K562 (cell line): ENCODE measurements around the gene EXOC3L2. TPM values are rescaled to one million over a fixed set of nuclear protein-coding genes. Genes with fewer than 3 reads are reported as not detected.

Experiments
- ARID1B ChIP-seq: fragments of 450-650 bp; IDR thresholded peaks from 2 replicates; pipeline ENCODE4 v1.6.1; 2016; ENCODE audit warnings: antibody characterized with exemption, mild to moderate bottlenecking, inconsistent platforms
- ASH1L ChIP-seq: fragments of 450-650 bp; IDR thresholded peaks from 2 replicates; pipeline ENCODE4 v1.6.1; 2018; ENCODE audit warnings: borderline replicate concordance, mild to moderate bottlenecking, low read depth; ENCODE audit not compliant: partially characterized antibody
- DEAF1 ChIP-seq: fragments of 450-650 bp; formaldehyde crosslinking; IDR thresholded peaks from 2 replicates; pipeline ENCODE4 v1.4.0; 2020; ENCODE audit warnings: mild to moderate bottlenecking, moderate library complexity
- GTF2E2 ChIP-seq: fragments of 200-800 bp; sonication (Bioruptor generic); IDR thresholded peaks from 2 replicates; pipeline ENCODE4 v1.6.1; 2016; ENCODE audit warnings: missing genetic modification characterization, missing compliant biosample characterization
- HDAC2 ChIP-seq: fragments of 450-650 bp; IDR thresholded peaks from 2 replicates; pipeline ENCODE4 v1.6.1; 2016; ENCODE audit warnings: mild to moderate bottlenecking
- KDM4B ChIP-seq, 2 experiments: fragments of 450-650 bp in 1 of 2; sonication (generic) in 1 of 2; IDR thresholded peaks; 2 replicates each; pipeline ENCODE4 v1.6.1; 2016 to 2017; ENCODE audit warnings: borderline replicate concordance in 2 of 2, antibody characterized with exemption in 1 of 2, low read depth in 1 of 2, mild to moderate bottlenecking in 1 of 2
- NKRF ChIP-seq: fragments of 450-650 bp; IDR thresholded peaks from 2 replicates; pipeline ENCODE4 v1.6.1; 2016; ENCODE audit warnings: borderline replicate concordance
- NR2F6 ChIP-seq: fragments of 450-650 bp; formaldehyde crosslinking; IDR thresholded peaks from 2 replicates; pipeline ENCODE4 v1.4.0; 2020; ENCODE audit warnings: mild to moderate bottlenecking
- RB1 ChIP-seq: fragments of 450-650 bp; IDR thresholded peaks from 2 replicates; pipeline ENCODE4 v1.6.1; 2017; ENCODE audit warnings: low read depth, mild to moderate bottlenecking
- SMAD3 ChIP-seq: fragments of 450-650 bp; formaldehyde crosslinking; conservative IDR thresholded peaks from 2 replicates; pipeline ENCODE4 v1.4.0; 2020; ENCODE audit warnings: mild to moderate bottlenecking
- SREBF1 ChIP-seq: fragments of 150-350 bp; IDR thresholded peaks from 2 replicates; pipeline ENCODE4 v1.6.1; 2014; ENCODE audit warnings: antibody characterized with exemption, low read depth, low read length, borderline replicate concordance
- SRSF9 ChIP-seq: fragments of 200-400 bp; formaldehyde crosslinking; IDR thresholded peaks from 2 replicates; pipeline ENCODE4 v1.6.1; 2017; ENCODE audit warnings: low read depth, low read length, borderline replicate concordance
- THAP7 ChIP-seq: fragments of 250-450 bp; sonication (Bioruptor Pico); IDR thresholded peaks from 2 replicates; pipeline ENCODE4 v1.5.0; 2021
- THRB ChIP-seq: fragments of 450-650 bp; formaldehyde crosslinking; conservative IDR thresholded peaks from 2 replicates; pipeline ENCODE4 v1.4.0; 2022; ENCODE audit warnings: mild to moderate bottlenecking, missing genetic modification characterization
- XRCC4 ChIP-seq: IDR thresholded peaks from one replicate; pipeline ENCODE4 v1.6.1; 2011; ENCODE audit not compliant: insufficient read depth, insufficient read length; ENCODE audit errors: extremely low read depth
- ZBTB26 ChIP-seq: fragments of 450-650 bp; formaldehyde crosslinking; IDR thresholded peaks from 2 replicates; pipeline ENCODE4 v1.4.0; 2022; ENCODE audit warnings: missing genetic modification characterization
- ZNF41 ChIP-seq: fragments of 250-450 bp; sonication (Bioruptor Pico); conservative IDR thresholded peaks from 2 replicates; pipeline ENCODE4 v1.4.0; 2020; ENCODE audit warnings: mild to moderate bottlenecking
- ZNF431 ChIP-seq: sonication (generic); formaldehyde crosslinking; IDR thresholded peaks from 2 replicates; pipeline ENCODE4 v1.8.0; 2022; ENCODE audit warnings: mild to moderate bottlenecking, missing genetic modification reagents
- ZNF512 ChIP-seq: IDR thresholded peaks from 2 replicates; pipeline ENCODE4 v1.6.1; 2016; ENCODE audit warnings: missing genetic modification characterization, missing compliant biosample characterization
- polyA plus RNA-seq, 8 experiments: library from polyadenylated mRNA; depleted of rRNA in 4 of 8; stranded (reverse) in 5 of 8; unstranded in 3 of 8; fragments of >200 nt; fragmentation: Nextera tagmentation in 2 of 8; fragmentation: Illumina TruSeq in 1 of 8; extraction: Ambion mirVana in 2 of 8; extraction: Trizol in 1 of 8; gene quantifications; 2 replicates each; pipeline versions ENCODE4 v1.2.1 to v1.2.3, GENCODE V29; 2011 to 2014; ENCODE audit warnings: inconsistent platforms in 1 of 8, missing spikeins in 1 of 8
- total RNA-seq, 7 experiments: library from RNA; depleted of rRNA in 6 of 7; stranded (reverse); fragments of >200 nt in 6 of 7; fragmentation: Illumina TruSeq in 2 of 7; extraction: Trizol in 2 of 7; gene quantifications; 2 replicates each; pipeline versions ENCODE4 v1.2.1 to v1.2.3, GENCODE V29; 2011 to 2021; ENCODE audit warnings: low replicate concordance in 1 of 7

Gene EXOC3L2
- total and polyA plus RNA-seq, 9 of the 15 experiments (the other 6 are each of a cell fraction or from before 2014, with no cell fraction given), result 0.31 to 19.0 (median 2.4) TPM

- TF ChIP-seq DEAF1 (CRISPR knock-in tag) (no peak), GTF2E2 (no peak), HDAC2 (peak; percentile 42; the same call in 1 of the 2 replicates), THAP7 (CRISPR knock-in tag) (no peak), ZNF41 (CRISPR knock-in tag) (no peak), ARID1B (no peak), ZBTB26 (CRISPR knock-in tag) (peak; percentile 89), ASH1L (no peak), SREBF1 (no peak), SMAD3 (no peak), NKRF (peak; percentile 75; the same call in 1 of the 2 replicates), THRB (CRISPR knock-in tag) (peak; percentile 81; the same call in 1 of the 2 replicates), SRSF9 (no peak), XRCC4 (no peak), RB1 (no peak), NR2F6 (CRISPR knock-in tag) (no peak), ZNF512 (tag) (0 out of 2 replicates have a peak, but pooled peaks have one; percentile 16), ZNF431 (no peak), KDM4B (IDR thresholded peaks at IDR 0.05; ENCODE audit: borderline replicate concordance in 2 of 2, low read depth in 1 of 2) (no peak)
Observed at GRCh38 chr19:45250832-45251451, 5.7 kb upstream of the EXOC3L2 start, which contains the start of gene MARK4 (continued).
